HG03354 (cell line): ENCODE measurements around the gene DERL3.

Source experiments
- ATAC-seq: cut with Tn5 transposase; IDR thresholded peaks from one replicate; pipeline ENCODE4 v1.9.1; 2021; ENCODE audit warnings: mild to moderate bottlenecking; ENCODE audit not compliant: unreplicated experiment, poor library complexity, severe bottlenecking

The DERL3 gene

DNA sequence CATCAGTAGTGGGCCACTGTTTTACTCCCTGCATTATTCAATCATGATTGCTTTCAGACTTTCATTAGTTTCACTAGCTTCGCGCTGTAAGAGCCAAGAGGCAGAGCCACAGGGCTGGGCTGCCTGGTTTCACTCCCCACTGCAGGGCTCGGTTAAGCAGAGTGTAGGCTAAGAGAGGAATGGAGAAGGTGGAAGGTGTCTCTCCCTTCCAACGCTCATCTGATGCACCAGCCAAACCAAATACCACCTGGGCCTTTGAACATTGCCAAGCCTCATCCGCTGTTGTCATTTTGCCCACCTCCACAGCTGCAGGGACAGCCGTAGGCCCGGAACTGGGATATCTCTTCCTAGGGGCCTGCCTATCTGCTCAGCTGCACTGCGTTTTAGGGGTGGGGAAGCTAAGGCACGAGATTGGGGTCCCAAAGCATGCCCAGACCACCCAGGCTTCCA lies 52.5 kb downstream of the DERL3 start:
- ATAC-seq, result no peak
